ENCODE measurements around the gene MTMR3.

DNA sequence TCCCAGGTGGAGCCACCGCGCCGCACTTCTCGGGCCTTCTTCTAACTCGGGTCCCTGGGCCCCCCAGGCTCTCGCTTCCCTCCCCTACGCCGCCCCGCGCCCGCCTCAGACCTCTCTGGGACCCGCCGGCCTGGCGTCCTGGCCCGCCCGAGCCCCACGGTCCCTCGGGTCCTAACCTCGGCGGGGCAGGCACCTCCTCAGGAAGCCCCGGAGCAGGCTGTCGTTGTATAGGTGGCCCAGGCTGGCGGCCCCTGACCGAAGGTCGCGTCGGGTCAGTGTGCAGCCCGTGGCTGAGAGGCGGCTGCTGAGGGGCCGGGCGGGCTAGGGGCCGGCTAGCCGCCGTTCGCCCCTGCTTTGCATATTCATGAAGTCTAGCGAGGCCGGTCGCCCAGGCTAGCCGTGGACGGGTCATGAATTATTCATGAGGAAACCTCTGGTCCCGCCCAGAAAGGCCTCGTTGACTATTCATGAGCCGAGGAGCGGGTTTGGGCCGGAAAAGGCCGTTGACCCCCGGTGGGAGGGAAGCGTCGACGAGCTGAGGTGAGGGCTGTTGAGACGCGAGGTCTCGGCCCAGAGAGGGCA is 197.1 kb downstream of the MTMR3 start, which contains the start of gene HORMAD2:
- TF ChIP-seq, protein P1, sequence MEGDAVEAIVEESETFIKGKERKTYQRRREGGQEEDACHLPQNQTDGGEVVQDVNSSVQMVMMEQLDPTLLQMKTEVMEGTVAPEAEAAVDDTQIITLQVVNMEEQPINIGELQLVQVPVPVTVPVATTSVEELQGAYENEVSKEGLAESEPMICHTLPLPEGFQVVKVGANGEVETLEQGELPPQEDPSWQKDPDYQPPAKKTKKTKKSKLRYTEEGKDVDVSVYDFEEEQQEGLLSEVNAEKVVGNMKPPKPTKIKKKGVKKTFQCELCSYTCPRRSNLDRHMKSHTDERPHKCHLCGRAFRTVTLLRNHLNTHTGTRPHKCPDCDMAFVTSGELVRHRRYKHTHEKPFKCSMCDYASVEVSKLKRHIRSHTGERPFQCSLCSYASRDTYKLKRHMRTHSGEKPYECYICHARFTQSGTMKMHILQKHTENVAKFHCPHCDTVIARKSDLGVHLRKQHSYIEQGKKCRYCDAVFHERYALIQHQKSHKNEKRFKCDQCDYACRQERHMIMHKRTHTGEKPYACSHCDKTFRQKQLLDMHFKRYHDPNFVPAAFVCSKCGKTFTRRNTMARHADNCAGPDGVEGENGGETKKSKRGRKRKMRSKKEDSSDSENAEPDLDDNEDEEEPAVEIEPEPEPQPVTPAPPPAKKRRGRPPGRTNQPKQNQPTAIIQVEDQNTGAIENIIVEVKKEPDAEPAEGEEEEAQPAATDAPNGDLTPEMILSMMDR (IDR thresholded peaks at IDR 0.05): no peak
- TF ChIP-seq POLR2A (IDR thresholded peaks at IDR 0.05): no peak
